Transverse colon (tissue), 3 donors: ENCODE data around the gene ASB13.

ENCODE experiments used
- EP300 ChIP-seq: sonication (generic); formaldehyde crosslinking; IDR thresholded peaks from one replicate; pipeline ENCODE4 v1.6.1; 2017; ENCODE audit warnings: antibody characterized with exemption, low read depth
- POLR2A ChIP-seq: fragments of 450-650 bp; IDR thresholded peaks from one replicate; pipeline ENCODE4 v1.6.1; 2016; ENCODE audit warnings: antibody characterized with exemption, mild to moderate bottlenecking, moderate library complexity
- TF ChIP-seq, protein P1 (sequence below), 5 experiments: fragments of 200-600 bp in 3 of 5; fragments of 450-650 bp in 2 of 5; sonication (generic) in 3 of 5; IDR thresholded peaks; 1 replicate in 2 of 5; 2 replicates in 3 of 5; pipeline ENCODE4 v1.5.1; 2016 to 2017; ENCODE audit warnings: antibody characterized with exemption in 5 of 5, inconsistent platforms in 3 of 5, mild to moderate bottlenecking in 2 of 5, moderate library complexity in 1 of 5

DNA sequence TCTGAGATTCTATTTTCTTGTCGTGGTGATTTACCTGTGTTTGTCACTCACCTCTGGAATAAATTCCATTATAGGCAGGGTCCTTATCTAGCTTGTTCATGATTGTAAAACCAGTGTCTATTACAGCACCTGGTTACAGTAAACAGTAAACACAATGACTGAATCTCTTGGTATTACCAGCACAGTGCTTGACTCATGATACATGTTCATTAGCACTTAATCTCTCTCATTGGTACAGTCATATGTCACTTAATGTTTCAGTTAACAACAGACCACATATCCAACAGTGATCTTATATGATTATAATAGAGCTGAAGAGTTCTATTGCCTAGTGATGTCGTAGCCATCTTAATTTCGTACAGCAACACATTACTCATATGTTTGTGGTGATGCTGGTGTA is 16.7 kb upstream of the ASB13 start:
- TF ChIP-seq, protein P1, sequence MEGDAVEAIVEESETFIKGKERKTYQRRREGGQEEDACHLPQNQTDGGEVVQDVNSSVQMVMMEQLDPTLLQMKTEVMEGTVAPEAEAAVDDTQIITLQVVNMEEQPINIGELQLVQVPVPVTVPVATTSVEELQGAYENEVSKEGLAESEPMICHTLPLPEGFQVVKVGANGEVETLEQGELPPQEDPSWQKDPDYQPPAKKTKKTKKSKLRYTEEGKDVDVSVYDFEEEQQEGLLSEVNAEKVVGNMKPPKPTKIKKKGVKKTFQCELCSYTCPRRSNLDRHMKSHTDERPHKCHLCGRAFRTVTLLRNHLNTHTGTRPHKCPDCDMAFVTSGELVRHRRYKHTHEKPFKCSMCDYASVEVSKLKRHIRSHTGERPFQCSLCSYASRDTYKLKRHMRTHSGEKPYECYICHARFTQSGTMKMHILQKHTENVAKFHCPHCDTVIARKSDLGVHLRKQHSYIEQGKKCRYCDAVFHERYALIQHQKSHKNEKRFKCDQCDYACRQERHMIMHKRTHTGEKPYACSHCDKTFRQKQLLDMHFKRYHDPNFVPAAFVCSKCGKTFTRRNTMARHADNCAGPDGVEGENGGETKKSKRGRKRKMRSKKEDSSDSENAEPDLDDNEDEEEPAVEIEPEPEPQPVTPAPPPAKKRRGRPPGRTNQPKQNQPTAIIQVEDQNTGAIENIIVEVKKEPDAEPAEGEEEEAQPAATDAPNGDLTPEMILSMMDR (IDR thresholded peaks at IDR 0.05), result no peak
- TF ChIP-seq EP300, result no peak
- TF ChIP-seq POLR2A, result no peak
